HepG2 (cell line): ENCODE results near the gene LRRC4C. TPM values are rescaled to one million over a fixed set of nuclear protein-coding genes. Genes with fewer than 3 reads are reported as not detected.

Source experiments
- ATAC-seq: fragments of 200-7000 bp; cut with Tn5 transposase; 3 replicates; pipeline ENCODE4 v1.9.1; 2020; ENCODE audit warnings: mild to moderate bottlenecking, moderate library complexity
- BruUV-seq: library from RNA; stranded (reverse); fragments of 400-500 nt; replicated peaks from 2 replicates; lab custom pipeline; 2021; lab: Mats Ljungman, UMichigan
- CTCF ChIA-PET: fragments of 300-600 bp; formaldehyde crosslinking; extraction: SDS; loops from one replicate; lab custom pipeline; 2021; ENCODE audit warnings: low total read pairs, inconsistent platforms, low intra/inter-chr PET ratio; lab: Yijun Ruan, JAX
- POLR2A ChIA-PET: fragments of 350-600 bp; sonication (Branson Sonifier 250); formaldehyde crosslinking; loops from one replicate; lab custom pipeline; 2020; ENCODE audit warnings: antibody characterized with exemption, inconsistent platforms; lab: Yijun Ruan, JAX
- DNase-seq: peaks from one replicate; pipeline ENCODE4 v3.0.0-alpha.2; 2015; ENCODE audit warnings: low spot score
- FAIRE-seq: peaks from 3 replicates; lab custom pipeline; 2011; peaks lifted over from hg19 to GRCh38; lab: Jason Lieb, UNC
- H2AFZ ChIP-seq: one replicate; pipeline ENCODE4 v1.6.1; 2011; ENCODE audit warnings: low read length, inconsistent platforms
- H3K27ac ChIP-seq: fragments of 300-600 bp; 3 replicates; pipeline ENCODE4 v1.8.0; 2011; ENCODE audit warnings: mixed run types, mild to moderate bottlenecking, mixed read lengths, low read length, inconsistent platforms; ENCODE audit not compliant: insufficient read depth; ENCODE audit errors: extremely low read length
- H3K27me3 ChIP-seq, 2 experiments: fragments of 200-600 bp in 1 of 2; 2 replicates in 1 of 2; 3 replicates in 1 of 2; pipeline versions ENCODE4 v1.6.0 to v1.8.0; 2011; ENCODE audit warnings: low read length in 2 of 2, mild to moderate bottlenecking in 2 of 2, moderate library complexity in 2 of 2, inconsistent platforms in 1 of 2; ENCODE audit not compliant: insufficient read depth in 2 of 2, control insufficient read depth in 1 of 2
- H3K36me3 ChIP-seq, 2 experiments: fragments of 200-600 bp in 1 of 2; replicated peaks in 1 of 2; 2 replicates in 1 of 2; 3 replicates in 1 of 2; pipeline versions ENCODE4 v1.5.1 to v1.8.0; 2011; ENCODE audit warnings: low read length in 2 of 2, inconsistent platforms in 1 of 2; ENCODE audit not compliant: insufficient read depth in 2 of 2, control insufficient read depth in 1 of 2
- H3K4me1 ChIP-seq: 2 replicates; pipeline ENCODE4 v1.5.1; 2012; ENCODE audit warnings: low read length, inconsistent platforms; ENCODE audit not compliant: insufficient read depth
- H3K4me2 ChIP-seq: 2 replicates; pipeline ENCODE4 v1.6.0; 2011; ENCODE audit warnings: low read depth, low read length, inconsistent platforms
- H3K4me3 ChIP-seq, 3 experiments: fragments of 200-600 bp in 1 of 3; sonication (generic), shearing (Covaris generic) in 1 of 3; replicated peaks in 1 of 3; 2 replicates each; pipeline ENCODE4 v1.5.1; 2011 to 2016; ENCODE audit warnings: low read length in 3 of 3, inconsistent platforms in 2 of 3, low read depth in 2 of 3, mild to moderate bottlenecking in 2 of 3, control low read depth in 1 of 3, mixed read lengths in 1 of 3; ENCODE audit not compliant: insufficient read depth in 1 of 3
- H3K79me2 ChIP-seq: one replicate; pipeline ENCODE4 v1.6.1; 2011; ENCODE audit warnings: low read length, inconsistent platforms; ENCODE audit not compliant: insufficient read depth
- H3K9ac ChIP-seq: 2 replicates; pipeline ENCODE4 v1.6.0; 2011; ENCODE audit warnings: mild to moderate bottlenecking, low read depth, low read length, inconsistent platforms; ENCODE audit not compliant: insufficient read depth
- H3K9me3 ChIP-seq: 2 replicates; pipeline ENCODE4 v1.5.1; 2012; ENCODE audit warnings: mild to moderate bottlenecking, low read length
- H4K20me1 ChIP-seq: 2 replicates; pipeline ENCODE4 v1.6.0; 2011; ENCODE audit warnings: inconsistent platforms, mild to moderate bottlenecking, low read length, moderate library complexity; ENCODE audit not compliant: insufficient read depth
- AKNA ChIP-seq: sonication (generic); formaldehyde crosslinking; IDR thresholded peaks from 2 replicates; pipeline ENCODE4 v1.4.0; 2020; ENCODE audit warnings: missing genetic modification reagents, borderline replicate concordance
- ATF7-NPFF ChIP-seq: sonication (generic); formaldehyde crosslinking; IDR thresholded peaks from 2 replicates; pipeline ENCODE4 v1.8.1; 2023; ENCODE audit warnings: mild to moderate bottlenecking, low read depth, missing genetic modification reagents, moderate library complexity
- BCL3 ChIP-seq: sonication (generic); formaldehyde crosslinking; IDR thresholded peaks from 2 replicates; pipeline ENCODE4 v1.5.1; 2020; ENCODE audit warnings: mild to moderate bottlenecking, missing genetic modification reagents, moderate library complexity
- HIC2 ChIP-seq: sonication (generic); formaldehyde crosslinking; IDR thresholded peaks from 2 replicates; pipeline ENCODE4 v1.9.0; 2022; ENCODE audit warnings: low read depth, missing genetic modification reagents
- HNF1A ChIP-seq, 2 experiments: sonication (generic) in 1 of 2; formaldehyde crosslinking in 1 of 2; IDR thresholded peaks; 2 replicates each; pipeline versions ENCODE4 v1.4.0 to v1.6.1; 2016 to 2020; ENCODE audit warnings: borderline replicate concordance in 1 of 2, low read depth in 1 of 2, mild to moderate bottlenecking in 1 of 2, missing genetic modification reagents in 1 of 2
- MEIS1 ChIP-seq: sonication (generic); formaldehyde crosslinking; IDR thresholded peaks from 2 replicates; pipeline ENCODE4 v1.9.0; 2021; ENCODE audit warnings: mild to moderate bottlenecking, missing genetic modification reagents, moderate library complexity, borderline replicate concordance
- SNRNP70 ChIP-seq: fragments of 200-400 bp; formaldehyde crosslinking; IDR thresholded peaks from 2 replicates; pipeline ENCODE4 v1.6.1; 2017; ENCODE audit warnings: mild to moderate bottlenecking, low read depth, low read length, moderate library complexity
- TEF ChIP-seq: sonication (generic); formaldehyde crosslinking; IDR thresholded peaks from 2 replicates; pipeline ENCODE4 v1.5.0; 2020; ENCODE audit warnings: missing genetic modification reagents
- ZNF550 ChIP-seq: sonication (generic); formaldehyde crosslinking; IDR thresholded peaks from 2 replicates; pipeline ENCODE4 v1.4.0; 2020; ENCODE audit warnings: mild to moderate bottlenecking, missing genetic modification reagents, borderline replicate concordance
- ZSCAN20 ChIP-seq: sonication (generic); formaldehyde crosslinking; IDR thresholded peaks from 2 replicates; pipeline ENCODE4 v1.4.0; 2020; ENCODE audit warnings: missing genetic modification reagents, mild to moderate bottlenecking, borderline replicate concordance
- WGBS: methylation state at CpG from one replicate; pipeline ENCODE4 v1.1.6; 2017; ENCODE audit warnings: low lambda C conversion rate; 5-methylcytosine and 5-hydroxymethylcytosine counted together
- in situ Hi-C: cut with HindIII; loops from 2 replicates; pipeline ENCODE4 v1.10.0; 2017; ENCODE audit warnings: low pct_unique_long_range_greater_than_20kb; ENCODE audit not compliant: extremely low pct_ligation_motif_present
- intact Hi-C: fragments of 100-400 bp; cut with micrococcal nuclease; formaldehyde crosslinking; loops from one replicate; pipeline ENCODE4 v1.10.0; 2022; ENCODE audit not compliant: unreplicated experiment
- polyA plus RNA-seq, 8 experiments: library from polyadenylated mRNA; depleted of rRNA in 3 of 8; stranded (reverse) in 7 of 8; unstranded in 1 of 8; fragments of >200 nt; fragmentation: Illumina TruSeq in 4 of 8; extraction: Trizol in 4 of 8; gene quantifications; 2 replicates each; pipeline versions ENCODE4 v1.2.1 to v1.2.3, GENCODE V29; 2011 to 2016; ENCODE audit warnings: low read depth in 4 of 8, missing spikeins in 1 of 8, mixed read lengths in 1 of 8; ENCODE audit not compliant: insufficient read depth in 1 of 8
- total RNA-seq, 5 experiments: library from RNA; depleted of rRNA; stranded (reverse); fragments of >200 nt; fragmentation: Illumina TruSeq; extraction: Trizol; gene quantifications; 2 replicates each; pipeline ENCODE4 v1.2.3, GENCODE V29; 2016; ENCODE audit warnings: low read depth in 1 of 5

Gene LRRC4C
- total and polyA plus RNA-seq, 2 of the 13 experiments (the other 11 are each of a cell fraction or from before 2014, with no cell fraction given), result not detected

GRCh38 chr11:41116970-41117369 lies 342.5 kb downstream of the LRRC4C start:
- FAIRE-seq, result no peak
- TF ChIP-seq SNRNP70 (no peak), HNF1A (IDR thresholded peaks at IDR 0.05; ENCODE audit: low read depth) (no peak), HNF1A (CRISPR knock-in tag; IDR thresholded peaks at IDR 0.05; ENCODE audit: borderline replicate concordance) (no peak), ATF7-NPFF (no peak), AKNA (CRISPR knock-in tag) (no peak), BCL3 (no peak), HIC2 (CRISPR knock-in tag) (no peak), ZSCAN20 (no peak), ZNF550 (CRISPR knock-in tag) (no peak), MEIS1 (CRISPR knock-in tag) (no peak), TEF (CRISPR knock-in tag) (no peak)

More at GRCh38 chr11:41116970-41117369, 342.5 kb downstream of the LRRC4C start:
- H3K27ac ChIP-seq, result no peak overlapping the region
- no TSS peak for BruUV-seq
- no peaks in the 10 kb centered on the region for H3K27me3 ChIP-seq
- WGBS, result 13% methylated on average over 3 of the region's 3 CpGs
- no peak for DNase-seq
- H4K20me1 ChIP-seq, result no peaks in the 10 kb centered on the region
- H3K9ac ChIP-seq, result no peak overlapping the region
- no peak for ATAC-seq
- H2AFZ ChIP-seq, result no peak overlapping the region
- H3K4me2 ChIP-seq, result no peak overlapping the region
- POLR2A ChIA-PET, result no interaction called here
- H3K36me3 ChIP-seq, result no peaks in the 10 kb centered on the region
- H3K9me3 ChIP-seq, result peaks cover 64% of the 10 kb centered on the region
- H3K4me1 ChIP-seq, result no peaks in the 10 kb centered on the region
- CTCF ChIA-PET, result no interaction called here
- in situ Hi-C loops (no loop called here), intact Hi-C loops (no loop called here)
- H3K4me3 ChIP-seq, result no peak overlapping the region
- H3K79me2 ChIP-seq, result no peaks in the 10 kb centered on the region
